HEK293 (cell line): ENCODE data around the gene MICAL3.

Experiments
- TF ChIP-seq, protein P1 (sequence below): fragments of 450-650 bp; formaldehyde crosslinking; IDR thresholded peaks from 2 replicates; pipeline ENCODE4 v1.5.1; 2016; ENCODE audit warnings: missing biosample characterization, missing genetic modification characterization
- TF ChIP-seq, protein P2 (sequence below): fragments of 450-650 bp; formaldehyde crosslinking; IDR thresholded peaks from 2 replicates; pipeline ENCODE4 v1.5.1; 2016; ENCODE audit warnings: missing biosample characterization, missing genetic modification characterization

DNA sequence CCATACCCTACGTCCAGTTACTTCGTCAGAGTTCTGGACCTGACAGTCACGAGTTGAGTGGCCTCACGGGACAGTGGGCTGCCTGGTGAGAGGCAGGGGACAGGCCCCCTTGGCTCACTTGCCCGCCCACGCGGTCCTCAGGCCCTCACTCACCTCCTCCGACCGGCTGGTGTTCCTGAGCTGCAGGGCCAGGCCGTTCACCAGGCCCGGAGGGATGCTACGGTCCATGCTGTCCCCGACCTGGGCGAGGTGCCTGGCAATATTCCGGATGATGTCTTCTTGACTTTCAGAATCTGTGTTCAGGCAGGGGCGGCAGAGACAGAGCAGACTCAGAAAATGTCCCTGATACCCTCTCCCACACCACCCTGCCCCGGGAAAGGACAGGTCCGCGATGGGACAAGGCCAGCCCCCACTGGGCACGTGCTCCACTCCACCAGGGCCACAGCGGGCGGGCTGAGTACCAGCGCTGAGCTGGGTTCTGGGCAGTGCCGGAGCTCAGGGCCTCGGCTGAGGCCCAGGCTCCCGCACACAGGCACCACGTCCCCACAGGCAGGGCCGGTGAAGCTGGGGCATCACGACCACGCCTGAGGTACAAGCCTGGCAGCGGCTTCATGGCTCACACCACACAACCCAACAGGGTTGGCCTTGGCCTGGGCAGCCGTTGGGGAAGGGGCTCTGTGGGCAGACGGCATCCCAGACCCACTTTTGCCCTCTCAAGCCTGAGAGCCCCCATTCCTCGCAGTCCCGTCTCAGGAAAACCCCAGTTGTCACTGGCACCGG lies 285.0 kb downstream of the MICAL3 start:
- TF ChIP-seq, protein P1, sequence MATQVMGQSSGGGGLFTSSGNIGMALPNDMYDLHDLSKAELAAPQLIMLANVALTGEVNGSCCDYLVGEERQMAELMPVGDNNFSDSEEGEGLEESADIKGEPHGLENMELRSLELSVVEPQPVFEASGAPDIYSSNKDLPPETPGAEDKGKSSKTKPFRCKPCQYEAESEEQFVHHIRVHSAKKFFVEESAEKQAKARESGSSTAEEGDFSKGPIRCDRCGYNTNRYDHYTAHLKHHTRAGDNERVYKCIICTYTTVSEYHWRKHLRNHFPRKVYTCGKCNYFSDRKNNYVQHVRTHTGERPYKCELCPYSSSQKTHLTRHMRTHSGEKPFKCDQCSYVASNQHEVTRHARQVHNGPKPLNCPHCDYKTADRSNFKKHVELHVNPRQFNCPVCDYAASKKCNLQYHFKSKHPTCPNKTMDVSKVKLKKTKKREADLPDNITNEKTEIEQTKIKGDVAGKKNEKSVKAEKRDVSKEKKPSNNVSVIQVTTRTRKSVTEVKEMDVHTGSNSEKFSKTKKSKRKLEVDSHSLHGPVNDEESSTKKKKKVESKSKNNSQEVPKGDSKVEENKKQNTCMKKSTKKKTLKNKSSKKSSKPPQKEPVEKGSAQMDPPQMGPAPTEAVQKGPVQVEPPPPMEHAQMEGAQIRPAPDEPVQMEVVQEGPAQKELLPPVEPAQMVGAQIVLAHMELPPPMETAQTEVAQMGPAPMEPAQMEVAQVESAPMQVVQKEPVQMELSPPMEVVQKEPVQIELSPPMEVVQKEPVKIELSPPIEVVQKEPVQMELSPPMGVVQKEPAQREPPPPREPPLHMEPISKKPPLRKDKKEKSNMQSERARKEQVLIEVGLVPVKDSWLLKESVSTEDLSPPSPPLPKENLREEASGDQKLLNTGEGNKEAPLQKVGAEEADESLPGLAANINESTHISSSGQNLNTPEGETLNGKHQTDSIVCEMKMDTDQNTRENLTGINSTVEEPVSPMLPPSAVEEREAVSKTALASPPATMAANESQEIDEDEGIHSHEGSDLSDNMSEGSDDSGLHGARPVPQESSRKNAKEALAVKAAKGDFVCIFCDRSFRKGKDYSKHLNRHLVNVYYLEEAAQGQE (tag by site-specific recombination): no peak
- TF ChIP-seq, protein P2, sequence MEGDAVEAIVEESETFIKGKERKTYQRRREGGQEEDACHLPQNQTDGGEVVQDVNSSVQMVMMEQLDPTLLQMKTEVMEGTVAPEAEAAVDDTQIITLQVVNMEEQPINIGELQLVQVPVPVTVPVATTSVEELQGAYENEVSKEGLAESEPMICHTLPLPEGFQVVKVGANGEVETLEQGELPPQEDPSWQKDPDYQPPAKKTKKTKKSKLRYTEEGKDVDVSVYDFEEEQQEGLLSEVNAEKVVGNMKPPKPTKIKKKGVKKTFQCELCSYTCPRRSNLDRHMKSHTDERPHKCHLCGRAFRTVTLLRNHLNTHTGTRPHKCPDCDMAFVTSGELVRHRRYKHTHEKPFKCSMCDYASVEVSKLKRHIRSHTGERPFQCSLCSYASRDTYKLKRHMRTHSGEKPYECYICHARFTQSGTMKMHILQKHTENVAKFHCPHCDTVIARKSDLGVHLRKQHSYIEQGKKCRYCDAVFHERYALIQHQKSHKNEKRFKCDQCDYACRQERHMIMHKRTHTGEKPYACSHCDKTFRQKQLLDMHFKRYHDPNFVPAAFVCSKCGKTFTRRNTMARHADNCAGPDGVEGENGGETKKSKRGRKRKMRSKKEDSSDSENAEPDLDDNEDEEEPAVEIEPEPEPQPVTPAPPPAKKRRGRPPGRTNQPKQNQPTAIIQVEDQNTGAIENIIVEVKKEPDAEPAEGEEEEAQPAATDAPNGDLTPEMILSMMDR: no peak
